Effector memory CD4-positive, alpha-beta T cell (primary cell): Measurements from ENCODE around the gene TLCD3B.

ENCODE experiments used
- DNase-seq, 3 donors: peaks; one replicate each; pipeline ENCODE4 v3.0.0-alpha.2; 2020
- H3K27ac ChIP-seq: 2 replicates; pipeline ENCODE4 v1.7.0; 2013; ENCODE audit warnings: mild to moderate bottlenecking, low read length, moderate library complexity; ENCODE audit not compliant: insufficient read depth, poor library complexity, severe bottlenecking
- H3K27me3 ChIP-seq: replicated peaks from 2 replicates; pipeline ENCODE4 v1.7.0; 2013; ENCODE audit warnings: mild to moderate bottlenecking, low read length; ENCODE audit not compliant: insufficient read depth, control insufficient read depth, poor library complexity, severe bottlenecking
- H3K36me3 ChIP-seq: 2 replicates; pipeline ENCODE4 v1.7.0; 2013; ENCODE audit warnings: mild to moderate bottlenecking, low read length, moderate library complexity; ENCODE audit not compliant: control insufficient read depth, insufficient read depth
- H3K4me1 ChIP-seq: 2 replicates; pipeline ENCODE4 v1.7.0; 2013; ENCODE audit warnings: low read length, mild to moderate bottlenecking; ENCODE audit not compliant: control insufficient read depth, insufficient read depth, poor library complexity, severe bottlenecking
- H3K4me3 ChIP-seq: 2 replicates; pipeline ENCODE4 v1.7.0; 2013; ENCODE audit warnings: low read length, low read depth, mild to moderate bottlenecking; ENCODE audit not compliant: insufficient read depth, poor library complexity, severe bottlenecking
- H3K9me3 ChIP-seq: 2 replicates; pipeline ENCODE4 v1.7.0; 2013; ENCODE audit warnings: mild to moderate bottlenecking, low read length, moderate library complexity; ENCODE audit not compliant: control insufficient read depth

Gene TLCD3B

GRCh38 chr16:30063278-30063892, 32.3 kb upstream of the TLCD3B start:
- Histone ChIP-seq H3K4me1 (peaks cover 28% of the 10 kb centered on the region), H3K27ac (peak overlapping the region; percentile 83), H3K27me3 (no peaks in the 10 kb centered on the region), H3K9me3 (no peaks in the 10 kb centered on the region), H3K36me3 (peaks cover 12% of the 10 kb centered on the region), H3K4me3 (peak overlapping the region; percentile 98)
- no peak for DNase-seq

- no peaks in the 10 kb centered on the region for H3K9me3 ChIP-seq
- no peaks in the 10 kb centered on the region for H3K36me3 ChIP-seq
- H3K4me3 ChIP-seq, result no peak overlapping the region
- H3K27me3 ChIP-seq, result no peaks in the 10 kb centered on the region
- H3K27ac ChIP-seq, result no peak overlapping the region
- peaks cover 10% of the 10 kb centered on the region for H3K4me1 ChIP-seq
- DNase-seq, result no peak
Observed at GRCh38 chr16:30060836-30061554, 29.9 kb upstream of the TLCD3B start.

- DNase-seq, result no peak
Observed at GRCh38 chr16:30060346-30060745, 29.3 kb upstream of the TLCD3B start.

GRCh38 chr16:30054959-30055553, 24.0 kb upstream of the TLCD3B start:
- Histone ChIP-seq H3K27me3 (no peaks in the 10 kb centered on the region), H3K9me3 (no peaks in the 10 kb centered on the region), H3K4me1 (peaks cover 11% of the 10 kb centered on the region), H3K27ac (no peak overlapping the region), H3K36me3 (no peaks in the 10 kb centered on the region), H3K4me3 (no peak overlapping the region)
- peak in 1 of 3 donors; percentile 28 for DNase-seq

More at GRCh38 chr16:30060346-30060745, 29.3 kb upstream of the TLCD3B start:
- Histone ChIP-seq H3K4me3 (no peak overlapping the region), H3K4me1 (peaks cover 10% of the 10 kb centered on the region), H3K27me3 (no peaks in the 10 kb centered on the region), H3K27ac (no peak overlapping the region), H3K9me3 (no peaks in the 10 kb centered on the region), H3K36me3 (no peaks in the 10 kb centered on the region)

- H3K9me3 ChIP-seq, result no peaks in the 10 kb centered on the region
- peaks cover 11% of the 10 kb centered on the region for H3K4me1 ChIP-seq
- no peak overlapping the region for H3K4me3 ChIP-seq
- H3K27ac ChIP-seq, result no peak overlapping the region
- no peaks in the 10 kb centered on the region for H3K36me3 ChIP-seq
- H3K27me3 ChIP-seq, result no peaks in the 10 kb centered on the region
- no peak for DNase-seq
Observed at GRCh38 chr16:30054451-30054850, 23.4 kb upstream of the TLCD3B start.

GRCh38 chr16:30053376-30054015, 22.4 kb upstream of the TLCD3B start:
- H3K36me3 ChIP-seq, result no peaks in the 10 kb centered on the region
- H3K4me1 ChIP-seq, result peaks cover 11% of the 10 kb centered on the region
- H3K27ac ChIP-seq, result peak overlapping the region; percentile 2
- no peaks in the 10 kb centered on the region for H3K9me3 ChIP-seq
- no peak for DNase-seq
- H3K4me3 ChIP-seq, result peak overlapping the region; percentile 64
- no peaks in the 10 kb centered on the region for H3K27me3 ChIP-seq

GRCh38 chr16:30052671-30053372, 21.8 kb upstream of the TLCD3B start:
- H3K36me3 ChIP-seq, result no peaks in the 10 kb centered on the region
- peaks cover 11% of the 10 kb centered on the region for H3K4me1 ChIP-seq
- no peaks in the 10 kb centered on the region for H3K27me3 ChIP-seq
- DNase-seq, result peak; percentile 76 to 82 (median 79)
- H3K4me3 ChIP-seq, result peak overlapping the region; percentile 64
- peak overlapping the region; percentile 2 for H3K27ac ChIP-seq
- H3K9me3 ChIP-seq, result no peaks in the 10 kb centered on the region

- Histone ChIP-seq H3K4me3 (no peak overlapping the region), H3K27me3 (no peaks in the 10 kb centered on the region), H3K36me3 (no peaks in the 10 kb centered on the region), H3K4me1 (peaks cover 11% of the 10 kb centered on the region), H3K27ac (no peak overlapping the region), H3K9me3 (no peaks in the 10 kb centered on the region)
- no peak for DNase-seq
Observed at GRCh38 chr16:30051518-30051917, 20.4 kb upstream of the TLCD3B start.

GRCh38 chr16:30049871-30050270, 18.8 kb upstream of the TLCD3B start:
- no peak for DNase-seq

More at GRCh38 chr16:30049871-30050270, 18.8 kb upstream of the TLCD3B start:
- Histone ChIP-seq H3K36me3 (no peaks in the 10 kb centered on the region), H3K4me1 (peaks cover 8% of the 10 kb centered on the region), H3K27me3 (no peaks in the 10 kb centered on the region), H3K9me3 (no peaks in the 10 kb centered on the region), H3K27ac (no peak overlapping the region), H3K4me3 (no peak overlapping the region)
